ENCODE measurements around the gene ROGDI.

GRCh38 chr16:4839942-4840341 lies 37.5 kb upstream of the ROGDI start:
- TF ChIP-seq CTCF (IDR thresholded peaks at IDR 0.05) (no peak), POLR2A (IDR thresholded peaks at IDR 0.05) (no peak)
